ENCODE measurements around the gene MALAT1.

Gene MALAT1

GRCh38 chr11:65496304-65497140 lies 2.3 kb upstream of the MALAT1 start:
- Histone ChIP-seq H3K9me2 (ENCODE audit: low read depth, low read length) (no peaks in the 10 kb centered on the region), H3K27ac (ENCODE audit: low read depth, low read length, poor library complexity, severe bottlenecking) (peak overlapping the region; percentile 99), H3K9me3 (ENCODE audit: low read length) (no peaks in the 10 kb centered on the region), H3F3A (ENCODE audit: insufficient read depth, low read length) (peaks cover 24% of the 10 kb centered on the region; the same call in 1 of the 2 replicates), H3K4me1 (ENCODE audit: insufficient read depth, low read length, severe bottlenecking) (peaks cover 64% of the 10 kb centered on the region), H3K27me3 (ENCODE audit: insufficient read depth, low read length) (no peaks in the 10 kb centered on the region), H2AFZ (ENCODE audit: low read length) (peak overlapping the region; percentile 38; the same call in 1 of the 2 replicates), H4K20me1 (ENCODE audit: insufficient read depth, low read length) (no peaks in the 10 kb centered on the region), H3K36me3 (ENCODE audit: insufficient read depth, low read length) (peaks cover 25% of the 10 kb centered on the region), H3K4me2 (ENCODE audit: low read length) (peak overlapping the region; percentile 73), H3K4me3 (ENCODE audit: low read depth, low read length, poor library complexity, severe bottlenecking) (peak overlapping the region; percentile 46), H3K9ac (ENCODE audit: low read length) (peak overlapping the region; percentile 87), H3K79me2 (ENCODE audit: insufficient read depth, low read length) (peaks cover 26% of the 10 kb centered on the region)
- no peak for TF ChIP-seq EZH2 (IDR thresholded peaks at IDR 0.05; ENCODE audit: borderline replicate concordance, low read length)
- TF ChIP-seq, protein P1, sequence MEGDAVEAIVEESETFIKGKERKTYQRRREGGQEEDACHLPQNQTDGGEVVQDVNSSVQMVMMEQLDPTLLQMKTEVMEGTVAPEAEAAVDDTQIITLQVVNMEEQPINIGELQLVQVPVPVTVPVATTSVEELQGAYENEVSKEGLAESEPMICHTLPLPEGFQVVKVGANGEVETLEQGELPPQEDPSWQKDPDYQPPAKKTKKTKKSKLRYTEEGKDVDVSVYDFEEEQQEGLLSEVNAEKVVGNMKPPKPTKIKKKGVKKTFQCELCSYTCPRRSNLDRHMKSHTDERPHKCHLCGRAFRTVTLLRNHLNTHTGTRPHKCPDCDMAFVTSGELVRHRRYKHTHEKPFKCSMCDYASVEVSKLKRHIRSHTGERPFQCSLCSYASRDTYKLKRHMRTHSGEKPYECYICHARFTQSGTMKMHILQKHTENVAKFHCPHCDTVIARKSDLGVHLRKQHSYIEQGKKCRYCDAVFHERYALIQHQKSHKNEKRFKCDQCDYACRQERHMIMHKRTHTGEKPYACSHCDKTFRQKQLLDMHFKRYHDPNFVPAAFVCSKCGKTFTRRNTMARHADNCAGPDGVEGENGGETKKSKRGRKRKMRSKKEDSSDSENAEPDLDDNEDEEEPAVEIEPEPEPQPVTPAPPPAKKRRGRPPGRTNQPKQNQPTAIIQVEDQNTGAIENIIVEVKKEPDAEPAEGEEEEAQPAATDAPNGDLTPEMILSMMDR (IDR thresholded peaks at IDR 0.05; ENCODE audit: low read length): no peak

GRCh38 chr11:65497141-65498041 lies 1.5 kb upstream of the MALAT1 start:
- Histone ChIP-seq H3K4me1 (ENCODE audit: insufficient read depth, low read length, severe bottlenecking) (peaks cover 56% of the 10 kb centered on the region), H3K9me3 (ENCODE audit: low read length) (no peaks in the 10 kb centered on the region), H3K27me3 (ENCODE audit: insufficient read depth, low read length) (no peaks in the 10 kb centered on the region), H3K4me2 (ENCODE audit: low read length) (peak overlapping the region; percentile 95), H3K4me3 (ENCODE audit: low read depth, low read length, poor library complexity, severe bottlenecking) (peak overlapping the region; percentile 77), H3F3A (ENCODE audit: insufficient read depth, low read length) (peaks cover 33% of the 10 kb centered on the region; the same call in 1 of the 2 replicates), H4K20me1 (ENCODE audit: insufficient read depth, low read length) (no peaks in the 10 kb centered on the region), H3K27ac (ENCODE audit: low read depth, low read length, poor library complexity, severe bottlenecking) (peak overlapping the region; percentile 99), H3K79me2 (ENCODE audit: insufficient read depth, low read length) (peaks cover 35% of the 10 kb centered on the region), H3K36me3 (ENCODE audit: insufficient read depth, low read length) (peaks cover 34% of the 10 kb centered on the region), H3K9ac (ENCODE audit: low read length) (peak overlapping the region; percentile 99), H3K9me2 (ENCODE audit: low read depth, low read length) (no peaks in the 10 kb centered on the region), H2AFZ (ENCODE audit: low read length) (no peak overlapping the region)
- TF ChIP-seq EZH2 (IDR thresholded peaks at IDR 0.05; ENCODE audit: borderline replicate concordance, low read length): no peak
- TF ChIP-seq, protein P1 (IDR thresholded peaks at IDR 0.05; ENCODE audit: low read length): no peak

- Histone ChIP-seq H3K9ac (ENCODE audit: low read length) (peak overlapping the region; percentile 99), H3K36me3 (ENCODE audit: insufficient read depth, low read length) (peaks cover 42% of the 10 kb centered on the region), H3K9me3 (ENCODE audit: low read length) (no peaks in the 10 kb centered on the region), H3K4me3 (ENCODE audit: low read depth, low read length, poor library complexity, severe bottlenecking) (peak overlapping the region; percentile 77), H3K79me2 (ENCODE audit: insufficient read depth, low read length) (peaks cover 43% of the 10 kb centered on the region), H3K9me2 (ENCODE audit: low read depth, low read length) (no peaks in the 10 kb centered on the region), H3K4me2 (ENCODE audit: low read length) (peak overlapping the region; percentile 95), H4K20me1 (ENCODE audit: insufficient read depth, low read length) (no peaks in the 10 kb centered on the region), H3K27ac (ENCODE audit: low read depth, low read length, poor library complexity, severe bottlenecking) (peak overlapping the region; percentile 99), H3K27me3 (ENCODE audit: insufficient read depth, low read length) (no peaks in the 10 kb centered on the region), H3F3A (ENCODE audit: insufficient read depth, low read length) (peaks cover 41% of the 10 kb centered on the region), H2AFZ (ENCODE audit: low read length) (no peak overlapping the region), H3K4me1 (ENCODE audit: insufficient read depth, low read length, severe bottlenecking) (peaks cover 53% of the 10 kb centered on the region)
- TF ChIP-seq, protein P1 (IDR thresholded peaks at IDR 0.05; ENCODE audit: low read length): no peak
- TF ChIP-seq EZH2 (IDR thresholded peaks at IDR 0.05; ENCODE audit: borderline replicate concordance, low read length): no peak
Measured at GRCh38 chr11:65498042-65498726, 661 bp upstream of the MALAT1 start.
